Measurements from ENCODE around the gene CHCHD3.

- TF ChIP-seq CTCF (IDR thresholded peaks at IDR 0.05) (no peak), POLR2A (IDR thresholded peaks at IDR 0.05) (no peak)
Observed at GRCh38 chr7:132791036-132791435, 290.9 kb downstream of the CHCHD3 start.

All from breast epithelium (tissue), 3 donors.